ENCODE results near the gene MBD5.

MBD5 gene

GRCh38 chr2:148555622-148556294 is 534.9 kb downstream of the MBD5 start:
- DNase-seq = no peak

- no peak for DNase-seq
Observed at GRCh38 chr2:148557844-148558436, 537.0 kb downstream of the MBD5 start.

GRCh38 chr2:148560496-148560895 is 539.6 kb downstream of the MBD5 start:
- no peak for DNase-seq

- DNase-seq = no peak
Observed at GRCh38 chr2:148561389-148561788, 540.5 kb downstream of the MBD5 start.

- no peak for DNase-seq
Observed at GRCh38 chr2:148565272-148565894, 544.5 kb downstream of the MBD5 start.
